ENCODE measurements around the gene MON2. TPM values are rescaled to one million over a fixed set of nuclear protein-coding genes. Genes with fewer than 3 reads are reported as not detected.

Gene MON2
- total RNA-seq, 1 donor from 2014 or later = 62.3 TPM

- Histone ChIP-seq H4K20me1 (ENCODE audit: low read depth) (no peaks in the 10 kb centered on the region), H3K4me3 (no peak overlapping the region), H3K4me1 (no peaks in the 10 kb centered on the region), H3K36me3 (no peaks in the 10 kb centered on the region), H2AFZ (replicated peaks) (no peak overlapping the region), H3K4me2 (no peak overlapping the region), H3K27me3 (no peaks in the 10 kb centered on the region), H3F3A (ENCODE audit: low read depth) (peaks cover 13% of the 10 kb centered on the region), H3K79me2 (ENCODE audit: low read depth) (no peaks in the 10 kb centered on the region), H3K9ac (no peak overlapping the region), H3K9me3 (ENCODE audit: low read depth) (no peaks in the 10 kb centered on the region), H3K27ac (no peak overlapping the region)
- TF ChIP-seq CTCF (IDR thresholded peaks at IDR 0.05) = no peak
- no peak for TF ChIP-seq EZH2 (IDR thresholded peaks at IDR 0.05)
- TF ChIP-seq EZH2phosphoT487 (IDR thresholded peaks at IDR 0.05) = no peak
- peaks cover 3% of the 10 kb centered on the region for H3K4me1 Mint-ChIP-seq
- peaks cover 3% of the 10 kb centered on the region for H3K9me3 Mint-ChIP-seq
- peaks cover 21% of the 10 kb centered on the region for H3K36me3 Mint-ChIP-seq
- no peaks in the 10 kb centered on the region for H3K27me3 Mint-ChIP-seq (ENCODE audit: insufficient read depth, low read depth)
- no peak for DNase-seq (ENCODE audit: low spot score)
- no peak overlapping the region for H3K27ac Mint-ChIP-seq
- no peak overlapping the region for H3K4me3 Mint-ChIP-seq
Measured at GRCh38 chr12:62618930-62619329, 152.3 kb downstream of the MON2 start.

GRCh38 chr12:62621101-62621638 lies 154.5 kb downstream of the MON2 start:
- no peak overlapping the region for H3K27ac Mint-ChIP-seq
- no peak for DNase-seq (ENCODE audit: low spot score)
- Histone ChIP-seq H3K9me3 (ENCODE audit: low read depth) (no peaks in the 10 kb centered on the region), H3F3A (ENCODE audit: low read depth) (peaks cover 13% of the 10 kb centered on the region), H3K4me1 (peaks cover 12% of the 10 kb centered on the region), H3K27me3 (no peaks in the 10 kb centered on the region), H3K9ac (no peak overlapping the region), H3K27ac (no peak overlapping the region), H3K79me2 (ENCODE audit: low read depth) (no peaks in the 10 kb centered on the region), H2AFZ (replicated peaks) (no peak overlapping the region), H4K20me1 (ENCODE audit: low read depth) (no peaks in the 10 kb centered on the region), H3K36me3 (no peaks in the 10 kb centered on the region), H3K4me3 (no peak overlapping the region), H3K4me2 (no peak overlapping the region)
- H3K9me3 Mint-ChIP-seq = peaks cover 3% of the 10 kb centered on the region
- peaks cover 17% of the 10 kb centered on the region for H3K4me1 Mint-ChIP-seq
- H3K27me3 Mint-ChIP-seq (ENCODE audit: insufficient read depth, low read depth) = no peaks in the 10 kb centered on the region
- H3K36me3 Mint-ChIP-seq = peaks cover 16% of the 10 kb centered on the region
- H3K4me3 Mint-ChIP-seq = no peak overlapping the region
- TF ChIP-seq CTCF (IDR thresholded peaks at IDR 0.05) (no peak), EZH2phosphoT487 (IDR thresholded peaks at IDR 0.05) (no peak), EZH2 (IDR thresholded peaks at IDR 0.05) (no peak)

GRCh38 chr12:62622177-62622576 lies 155.6 kb downstream of the MON2 start:
- Histone ChIP-seq H2AFZ (replicated peaks) (no peak overlapping the region), H3F3A (ENCODE audit: low read depth) (peaks cover 21% of the 10 kb centered on the region), H3K27me3 (no peaks in the 10 kb centered on the region), H4K20me1 (ENCODE audit: low read depth) (no peaks in the 10 kb centered on the region), H3K27ac (no peak overlapping the region), H3K4me3 (no peak overlapping the region), H3K9ac (no peak overlapping the region), H3K36me3 (no peaks in the 10 kb centered on the region), H3K4me1 (peaks cover 22% of the 10 kb centered on the region), H3K9me3 (ENCODE audit: low read depth) (no peaks in the 10 kb centered on the region), H3K4me2 (no peak overlapping the region), H3K79me2 (ENCODE audit: low read depth) (no peaks in the 10 kb centered on the region)
- peaks cover 3% of the 10 kb centered on the region for H3K9me3 Mint-ChIP-seq
- no peak overlapping the region for H3K4me3 Mint-ChIP-seq
- H3K27ac Mint-ChIP-seq = no peak overlapping the region
- H3K27me3 Mint-ChIP-seq (ENCODE audit: insufficient read depth, low read depth) = no peaks in the 10 kb centered on the region
- H3K36me3 Mint-ChIP-seq = peaks cover 11% of the 10 kb centered on the region
- H3K4me1 Mint-ChIP-seq = peaks cover 27% of the 10 kb centered on the region
- no peak for TF ChIP-seq EZH2phosphoT487 (IDR thresholded peaks at IDR 0.05)
- TF ChIP-seq CTCF (IDR thresholded peaks at IDR 0.05) = no peak
- TF ChIP-seq EZH2 (IDR thresholded peaks at IDR 0.05) = no peak
- no peak for DNase-seq (ENCODE audit: low spot score)

Measured in neural progenitor cell (in vitro differentiated cells).